ENCODE measurements around the gene CFAP53.
A peak's percentile ranks its signal among the peaks of the same experiment; 100 is the strongest.

Gene CFAP53

GRCh38 chr18:50287441-50288347 lies 21.4 kb upstream of the CFAP53 start, which contains the start of gene CXXC1:
Gene CXXC1 (minus strand): TSS chr18:50287692. CDS start chr18:50287589, 103 bp downstream.
- DNase-seq (ENCODE audit: low read depth) = peak; percentile 95

DNA sequence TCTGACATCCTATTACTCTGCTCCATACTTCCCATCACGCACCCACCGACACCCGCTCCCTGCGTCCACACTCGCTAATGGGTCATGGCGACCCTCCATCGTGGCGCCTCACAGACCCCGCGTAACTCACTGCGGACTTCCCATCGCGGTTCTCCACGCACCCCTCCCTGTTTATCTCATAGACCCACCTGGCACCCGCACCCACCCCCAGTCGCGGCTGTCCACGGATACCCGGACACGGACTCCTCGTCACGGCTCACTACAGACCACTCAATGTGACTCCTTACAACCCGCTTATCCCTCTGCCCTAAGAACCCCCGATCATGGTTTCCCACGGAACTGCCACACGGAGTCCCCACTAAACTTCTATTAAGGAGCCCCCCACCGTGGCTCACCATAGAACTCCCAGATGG lies 20.7 kb upstream of the CFAP53 start:
- no peak for DNase-seq (ENCODE audit: low read depth)

DNA sequence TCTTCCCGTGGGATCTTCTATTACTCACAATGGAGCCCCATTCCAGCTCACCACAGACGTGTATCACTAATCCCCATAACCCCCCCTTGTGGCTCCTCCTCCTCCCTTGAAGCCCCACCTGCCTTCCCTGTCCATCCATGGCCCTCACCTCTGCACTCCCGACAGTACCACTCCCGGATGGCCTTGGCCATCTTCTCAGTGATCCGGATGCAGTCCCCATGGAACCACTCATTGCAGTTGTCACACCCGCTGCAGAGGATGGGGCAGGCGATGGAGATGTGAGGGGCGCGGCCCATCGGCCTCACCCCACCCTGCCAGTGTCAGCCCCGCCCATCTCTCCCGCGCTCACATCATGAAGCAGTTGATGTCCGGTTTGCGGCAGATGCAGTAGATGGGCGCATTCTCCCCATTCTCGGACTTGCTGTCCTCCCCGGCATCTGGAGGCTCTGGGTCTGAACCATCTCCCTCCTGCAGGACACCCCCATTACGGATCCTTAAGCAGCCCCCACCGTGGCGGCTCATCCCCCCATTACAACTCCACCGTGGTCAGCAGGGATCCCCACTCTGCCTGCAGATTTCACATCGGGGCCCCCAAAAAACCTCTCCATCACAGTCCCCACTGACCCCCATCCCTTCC lies 20.2 kb upstream of the CFAP53 start:
- no peak for DNase-seq (ENCODE audit: low read depth)

DNA sequence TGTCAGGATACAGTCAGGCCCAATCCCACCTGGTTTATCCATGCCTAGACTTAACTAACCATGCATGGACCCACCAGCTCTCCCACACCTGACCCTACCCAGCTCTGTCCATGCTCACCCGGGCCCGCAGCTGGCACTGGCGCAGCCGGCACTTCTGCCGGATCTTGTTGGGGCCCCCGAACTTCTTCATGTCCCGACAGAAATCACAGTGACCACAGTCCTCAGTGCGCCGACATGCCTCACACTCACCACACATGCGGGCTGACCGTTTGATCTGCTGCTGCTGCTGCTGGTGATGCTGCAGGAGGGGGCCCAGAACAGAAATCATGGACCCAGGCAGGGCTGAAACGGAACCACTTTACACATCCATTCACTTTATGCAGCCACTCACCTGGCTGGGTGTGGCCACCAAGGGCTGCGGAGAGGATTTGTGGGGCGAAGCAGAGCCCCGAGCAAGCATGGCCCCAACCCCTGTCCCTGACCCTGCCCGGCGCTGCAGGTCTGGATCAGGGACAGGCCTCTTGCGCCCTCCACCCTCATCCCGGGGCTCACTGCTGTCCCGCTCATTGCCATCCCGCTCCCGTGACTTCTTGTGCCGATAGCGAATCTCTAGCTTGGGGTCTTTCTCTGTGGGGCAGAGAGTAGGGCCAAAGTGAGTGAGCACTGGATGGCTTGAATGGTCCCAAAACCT lies 19.5 kb upstream of the CFAP53 start:
- no peak for DNase-seq (ENCODE audit: low read depth)

- DNase-seq (ENCODE audit: low read depth) = no peak
These were observed 18.8 kb upstream of the CFAP53 start for GRCh38 chr18:50285071-50285470.

GRCh38 chr18:50284255-50284885 lies 18.1 kb upstream of the CFAP53 start:
- no peak for DNase-seq (ENCODE audit: low read depth)

DNA sequence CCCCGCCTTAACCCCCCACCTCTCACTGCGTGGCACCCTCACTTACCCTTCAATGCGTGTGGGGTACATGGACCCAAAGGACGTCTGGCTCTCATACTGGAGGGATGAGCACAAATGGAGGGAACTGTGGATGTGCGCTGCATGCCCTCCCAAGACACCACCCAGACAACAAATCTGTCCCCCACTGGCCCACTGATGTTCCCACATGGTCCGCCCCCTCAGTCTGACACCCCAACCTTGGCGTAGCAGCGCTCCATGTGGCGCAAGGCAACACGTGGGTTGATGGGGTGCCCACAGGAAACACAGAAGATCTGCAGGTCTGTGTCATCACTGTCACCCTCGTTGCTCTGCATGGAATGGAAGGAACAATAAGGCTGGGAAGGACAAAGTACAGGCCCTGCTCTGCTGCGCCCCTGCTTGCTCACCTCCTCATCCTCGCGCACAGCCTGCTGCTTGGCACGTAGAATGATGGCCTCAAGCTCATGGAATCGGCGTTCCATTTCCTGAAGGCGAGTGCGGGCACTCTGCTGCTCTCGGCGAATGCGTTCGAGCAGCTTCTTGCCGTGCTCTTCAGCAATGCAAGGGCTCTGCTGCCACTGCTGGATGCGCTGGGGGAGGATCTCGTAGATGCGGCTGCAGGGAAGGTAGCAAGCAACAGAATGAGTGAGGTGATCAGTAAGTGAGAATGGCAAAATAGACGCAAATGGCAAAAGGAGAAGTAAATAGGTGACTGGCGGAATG lies 17.3 kb upstream of the CFAP53 start:
- no peak for DNase-seq (ENCODE audit: low read depth)

- no peak for DNase-seq (ENCODE audit: low read depth)
These were observed 16.4 kb upstream of the CFAP53 start for GRCh38 chr18:50282521-50283335.

- no peak for DNase-seq (ENCODE audit: low read depth)
These were observed 15.8 kb upstream of the CFAP53 start for GRCh38 chr18:50281972-50282520.

GRCh38 chr18:50281295-50281971 lies 15.1 kb upstream of the CFAP53 start, which contains the start of gene MBD1:
Gene MBD1 (minus strand): TSS chr18:50281523. CDS start chr18:50279992, 1,531 bp downstream.
- peak; percentile 94 for DNase-seq (ENCODE audit: low read depth)

- DNase-seq (ENCODE audit: low read depth) = no peak
These were observed 14.5 kb upstream of the CFAP53 start for GRCh38 chr18:50280707-50281294.

DNA sequence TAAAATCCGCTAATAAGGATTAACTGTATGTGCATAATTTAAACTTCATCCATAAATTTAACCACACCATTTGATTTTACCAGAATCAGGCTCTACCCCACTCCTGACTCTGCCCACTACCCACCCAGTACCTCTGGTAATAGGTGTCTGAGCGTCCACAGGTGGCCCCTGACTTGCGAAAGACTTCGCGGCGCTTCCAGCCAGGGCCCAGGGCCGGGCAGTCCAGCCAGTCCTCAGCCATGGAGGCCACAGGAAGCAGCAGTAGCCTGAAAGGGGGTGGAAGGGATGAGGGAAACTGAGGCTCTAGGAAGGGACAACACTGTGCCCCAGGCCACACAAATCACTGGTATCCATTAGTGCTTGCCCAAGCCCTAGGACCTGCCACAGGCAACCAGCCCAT lies 13.5 kb upstream of the CFAP53 start:
- DNase-seq (ENCODE audit: low read depth) = no peak

- no peak for DNase-seq (ENCODE audit: low read depth)
These were observed 11.6 kb upstream of the CFAP53 start for GRCh38 chr18:50277942-50278341.

- DNase-seq (ENCODE audit: low read depth) = no peak
These were observed 10.2 kb upstream of the CFAP53 start for GRCh38 chr18:50276452-50276851.

DNA sequence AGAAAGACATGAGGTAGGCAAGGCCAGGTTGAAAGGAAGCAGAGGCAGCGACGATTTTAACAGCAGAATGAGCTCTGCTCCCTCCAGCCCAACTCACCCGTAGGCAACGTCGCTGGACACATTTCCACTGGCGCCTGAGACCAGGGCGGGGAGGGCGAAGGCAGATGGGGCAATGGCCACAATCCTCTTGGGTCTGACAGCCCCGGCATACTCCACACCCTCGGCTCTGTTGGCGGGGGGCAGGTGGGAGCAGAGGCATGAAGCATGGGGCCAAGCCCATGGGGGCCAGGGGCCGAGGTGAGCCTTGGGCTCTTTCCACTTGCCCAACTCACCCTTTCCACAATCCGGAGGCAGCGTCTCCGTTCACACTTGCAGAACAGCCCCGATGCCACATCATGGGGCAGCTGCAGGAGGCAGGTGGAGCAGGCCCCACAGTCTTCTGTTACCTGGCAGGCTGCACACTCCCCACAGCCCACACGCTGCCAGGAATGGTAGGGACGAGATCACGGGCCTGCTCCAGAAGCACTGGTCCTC lies 9.3 kb upstream of the CFAP53 start:
- DNase-seq (ENCODE audit: low read depth) = no peak

DNA sequence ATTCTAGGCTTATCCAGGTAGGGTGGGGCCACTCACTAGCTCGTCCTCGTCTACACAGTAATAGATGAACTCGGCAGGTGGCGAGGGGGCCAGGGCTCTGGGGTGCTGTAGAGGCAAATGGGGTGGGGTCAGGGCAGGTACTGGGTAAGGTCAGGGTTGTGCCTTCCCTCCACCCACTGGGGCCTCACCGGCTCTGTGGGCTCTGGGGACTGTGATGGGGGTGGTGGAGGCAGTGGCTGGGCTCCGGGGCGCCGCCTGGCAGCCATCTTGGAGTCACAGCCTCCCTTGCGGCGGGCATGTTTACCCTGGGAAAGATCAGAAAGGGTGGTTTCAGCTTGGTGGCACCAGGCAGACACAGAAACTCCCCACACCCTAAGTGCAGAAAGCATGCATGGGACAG lies 8.6 kb upstream of the CFAP53 start:
- DNase-seq (ENCODE audit: low read depth) = no peak

- DNase-seq (ENCODE audit: low read depth) = no peak
These were observed 7.7 kb upstream of the CFAP53 start for GRCh38 chr18:50274044-50274442.

GRCh38 chr18:50273203-50274043 lies 7.1 kb upstream of the CFAP53 start:
- DNase-seq (ENCODE audit: low read depth) = no peak
